Activated CD8-positive, alpha-beta T cell treated with anti-CD3 and anti-CD28 coated beads, Interleukin-2, amount 10 ng/mL, durations not matched to agents 7 days and 5 days (primary cell): ENCODE results near the gene MPRIP. TPM values are rescaled to one million over a fixed set of nuclear protein-coding genes. Genes with fewer than 3 reads are reported as not detected.
A peak's percentile ranks its signal among the peaks of the same experiment; 100 is the strongest.
"Not testable (repeated sequence)": the region's sequence is repeated elsewhere in the genome, so short reads cannot be mapped to it uniquely, and the experiment has no call there.

Experiments used
- ATAC-seq: fragments of 150-1000 bp; cut with Tn5 transposase; one replicate; pipeline ENCODE4 v1.10.0; 2021; ENCODE audit warnings: moderate library complexity
- CTCF ChIA-PET: fragments of 350-600 bp; sonication (Branson Sonifier 250); formaldehyde crosslinking; loops from one replicate; lab custom pipeline; 2021; ENCODE audit warnings: antibody characterized with exemption; lab: Charles Lee
- POLR2A ChIA-PET: fragments of 350-600 bp; sonication (Branson Sonifier 250); formaldehyde crosslinking; loops from one replicate; lab custom pipeline; 2021; ENCODE audit warnings: antibody characterized with exemption; lab: Charles Lee
- DNase-seq: peaks from one replicate; pipeline ENCODE4 v3.0.0-alpha.2; 2020
- H3K27ac Mint-ChIP-seq: one replicate; pipeline ENCODE4 v1.8.0; 2021; ENCODE audit warnings: mild to moderate bottlenecking, mixed read lengths
- H3K27me3 Mint-ChIP-seq: one replicate; pipeline ENCODE4 v1.8.0; 2021; ENCODE audit warnings: low read depth, mixed read lengths
- H3K36me3 Mint-ChIP-seq: one replicate; pipeline ENCODE4 v1.8.0; 2021; ENCODE audit warnings: low read depth, mixed read lengths
- H3K4me1 Mint-ChIP-seq: one replicate; pipeline ENCODE4 v1.8.0; 2021; ENCODE audit warnings: low read depth, mixed read lengths
- H3K4me3 Mint-ChIP-seq: one replicate; pipeline ENCODE4 v1.8.0; 2021; ENCODE audit warnings: mild to moderate bottlenecking, mixed read lengths
- H3K9me3 Mint-ChIP-seq: one replicate; pipeline ENCODE4 v1.8.0; 2022; ENCODE audit warnings: mixed read lengths; ENCODE audit not compliant: insufficient read depth
- total RNA-seq, 2 experiments: library from RNA; stranded (reverse); gene quantifications; one replicate each; pipeline ENCODE4 v1.2.3, GENCODE V29; 2021

Gene MPRIP
- total RNA-seq, 2 experiments from 2014 or later = 217 to 226 TPM

- peak overlapping the region; percentile 22 for H3K4me3 Mint-ChIP-seq
- DNase-seq (peak; percentile 47), ATAC-seq (peak; percentile 13)
- CTCF ChIA-PET = interaction anchor here (0.7 to 1.5 kb wide), 3 partner anchors 13 to 43 kb away, joined by 3 to 4 read pairs (median 3); no protein-coding TSS in a partner anchor
- H3K27ac Mint-ChIP-seq = peak overlapping the region; percentile 79
- H3K36me3 Mint-ChIP-seq = peaks cover 57% of the 10 kb centered on the region
- H3K4me1 Mint-ChIP-seq = peaks cover 64% of the 10 kb centered on the region
- POLR2A ChIA-PET = interaction anchor here (1.2 kb wide), 1 partner anchor 19 kb away, joined by 3 read pairs; no protein-coding TSS in a partner anchor
- H3K27me3 Mint-ChIP-seq, H3K9me3 Mint-ChIP-seq: not testable (repeated sequence)
These were observed 142.9 kb downstream of the MPRIP start for GRCh38 chr17:17184985-17185757.

- no peaks in the 10 kb centered on the region for H3K9me3 Mint-ChIP-seq
- no peak overlapping the region for H3K4me3 Mint-ChIP-seq
- peaks cover 55% of the 10 kb centered on the region for H3K4me1 Mint-ChIP-seq
- H3K36me3 Mint-ChIP-seq = peaks cover 49% of the 10 kb centered on the region
- ChIA-PET CTCF (interaction anchor here (1.5 kb wide), 1 partner anchor 44 kb away, joined by 4 read pairs; no protein-coding TSS in a partner anchor), POLR2A (interaction anchor here (1.5 kb wide), 1 partner anchor 10 kb away, joined by 6 read pairs; no protein-coding TSS in a partner anchor)
- no peak for ATAC-seq
- peak; percentile 50 for DNase-seq
- peak overlapping the region; percentile 79 for H3K27ac Mint-ChIP-seq
- no peaks in the 10 kb centered on the region for H3K27me3 Mint-ChIP-seq
These were observed 143.8 kb downstream of the MPRIP start for GRCh38 chr17:17186051-17186450.

DNA sequence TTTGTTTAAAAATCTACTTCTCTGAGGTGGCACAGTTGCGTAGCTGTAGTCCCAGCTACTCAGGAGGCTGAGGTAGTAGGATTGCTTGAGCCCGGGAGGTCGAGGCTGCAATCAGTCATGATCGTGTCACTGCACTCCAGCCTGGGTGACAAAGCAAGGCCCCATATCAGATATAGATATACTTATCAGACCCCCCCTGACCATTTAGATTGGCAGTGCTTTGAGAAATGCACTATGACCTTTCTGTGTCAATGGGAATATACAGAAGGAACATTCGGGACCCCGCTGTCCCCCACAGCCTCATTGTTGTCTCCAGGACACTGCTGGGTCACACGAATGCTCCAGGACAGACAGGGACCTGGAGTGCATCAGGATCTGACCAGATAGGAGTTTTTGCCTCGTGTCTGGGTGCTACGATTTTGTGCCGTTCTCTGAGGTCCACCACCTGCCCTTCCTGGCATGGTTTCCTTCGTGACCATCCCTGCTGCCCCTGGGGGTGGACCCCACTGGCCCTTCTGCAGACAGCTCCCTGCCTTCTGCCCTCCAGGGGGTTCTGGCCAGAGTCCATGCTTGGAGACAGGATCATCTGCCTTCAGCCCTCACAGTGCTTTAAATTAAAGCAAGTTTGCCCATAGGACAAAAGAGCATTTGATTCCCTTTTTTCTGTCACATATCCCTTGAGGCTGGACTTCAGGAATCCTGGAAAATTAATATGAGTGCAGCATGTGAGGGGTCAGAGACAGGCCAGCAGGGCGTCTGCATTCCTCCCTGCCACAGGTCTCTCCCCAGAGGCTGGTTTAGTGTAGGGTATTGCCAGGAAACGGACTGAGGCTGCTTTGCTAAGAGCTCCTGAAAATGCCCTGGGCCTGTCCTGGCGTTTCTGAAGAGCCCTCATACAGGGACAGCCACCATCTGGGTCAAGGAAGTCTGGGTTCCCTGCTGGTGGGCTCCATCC, 144.6 kb downstream of the MPRIP start:
- peaks cover 48% of the 10 kb centered on the region for H3K4me1 Mint-ChIP-seq
- H3K36me3 Mint-ChIP-seq = peaks cover 43% of the 10 kb centered on the region
- ChIA-PET POLR2A (interaction anchor here (1.5 kb wide), 1 partner anchor 10 kb away, joined by 6 read pairs; no protein-coding TSS in a partner anchor), CTCF (no interaction called here)
- H3K4me3 Mint-ChIP-seq = no peak overlapping the region
- ATAC-seq = no peak
- H3K27ac Mint-ChIP-seq = peak overlapping the region; percentile 79
- H3K9me3 Mint-ChIP-seq = no peaks in the 10 kb centered on the region
- H3K27me3 Mint-ChIP-seq = no peaks in the 10 kb centered on the region
- no peak for DNase-seq

GRCh38 chr17:17188586-17188985, 146.3 kb downstream of the MPRIP start:
- Mint-ChIP-seq H3K4me3 (no peak overlapping the region), H3K36me3 (peaks cover 35% of the 10 kb centered on the region), H3K4me1 (peaks cover 32% of the 10 kb centered on the region), H3K27me3 (no peaks in the 10 kb centered on the region), H3K27ac (no peak overlapping the region), H3K9me3 (no peaks in the 10 kb centered on the region)
- CTCF ChIA-PET = interaction anchor here (0.7 to 2.1 kb wide), 2 partner anchors 8 to 11 kb away, joined by 3 to 6 read pairs; no protein-coding TSS in a partner anchor
- POLR2A ChIA-PET = interaction anchor here (0.7 kb wide), 1 partner anchor 36 kb away, joined by 3 read pairs; no protein-coding TSS in a partner anchor
- no peak for DNase-seq
- no peak for ATAC-seq

DNA sequence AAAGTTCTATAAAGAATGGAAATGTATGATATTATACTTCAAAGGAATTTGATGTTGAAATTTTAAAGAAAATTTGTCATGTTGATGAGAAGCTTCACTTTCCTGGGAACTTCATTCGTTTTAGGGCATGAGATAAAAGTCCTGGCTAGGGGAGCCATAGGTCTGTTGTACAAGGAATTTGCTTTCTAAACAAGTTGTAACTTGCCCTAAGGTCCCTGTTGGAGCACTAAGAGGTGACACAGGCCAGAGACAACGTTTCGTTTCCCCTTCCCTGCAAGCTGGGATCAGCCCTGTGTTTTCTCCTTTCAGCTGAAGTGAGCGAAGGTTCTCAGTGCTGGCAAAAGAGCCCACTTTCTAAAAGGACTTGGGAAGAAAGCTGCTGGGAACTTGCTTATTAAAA, 147.3 kb downstream of the MPRIP start:
- ChIA-PET CTCF (interaction anchor here (0.6 to 2.1 kb wide), 3 partner anchors 10 to 84 kb away, joined by 3 to 6 read pairs (median 4); no protein-coding TSS in a partner anchor), POLR2A (interaction anchor here (0.8 to 1.5 kb wide), 2 partner anchors 18 to 32 kb away, joined by 4 read pairs; no protein-coding TSS in a partner anchor)
- Mint-ChIP-seq H3K36me3 (peaks cover 26% of the 10 kb centered on the region), H3K4me1 (peaks cover 22% of the 10 kb centered on the region), H3K9me3 (no peaks in the 10 kb centered on the region), H3K27me3 (no peaks in the 10 kb centered on the region), H3K4me3 (no peak overlapping the region), H3K27ac (no peak overlapping the region)
- DNase-seq (no peak), ATAC-seq (no peak)

GRCh38 chr17:17190188-17190587, 147.9 kb downstream of the MPRIP start:
- peaks cover 21% of the 10 kb centered on the region for H3K36me3 Mint-ChIP-seq
- ChIA-PET POLR2A (interaction anchor here (1.5 kb wide), 1 partner anchor 17 kb away, joined by 4 read pairs; no protein-coding TSS in a partner anchor), CTCF (interaction anchor here (1.0 to 2.1 kb wide), 3 partner anchors 10 to 17 kb away, joined by 3 to 6 read pairs (median 4); no protein-coding TSS in a partner anchor)
- H3K4me3 Mint-ChIP-seq = no peak overlapping the region
- H3K27me3 Mint-ChIP-seq = no peaks in the 10 kb centered on the region
- DNase-seq (no peak), ATAC-seq (no peak)
- H3K4me1 Mint-ChIP-seq = peaks cover 16% of the 10 kb centered on the region
- no peak overlapping the region for H3K27ac Mint-ChIP-seq
- H3K9me3 Mint-ChIP-seq = no peaks in the 10 kb centered on the region

- ChIA-PET POLR2A (interaction anchor here (0.9 to 1.8 kb wide), 3 partner anchors 9 to 89 kb away, joined by 3 to 5 read pairs (median 3); partner anchors contain the start of gene COPS3), CTCF (interaction anchor here (0.9 to 2.1 kb wide), 3 partner anchors 9 to 35 kb away, joined by 3 to 4 read pairs (median 4); no protein-coding TSS in a partner anchor)
These were observed 149.1 kb downstream of the MPRIP start for GRCh38 chr17:17191346-17191792.

GRCh38 chr17:17191961-17192381, 149.7 kb downstream of the MPRIP start:
- POLR2A ChIA-PET = interaction anchor here (1.4 to 1.8 kb wide), 2 partner anchors 10 to 12 kb away, joined by 3 to 5 read pairs; no protein-coding TSS in a partner anchor
- Mint-ChIP-seq H3K4me1 (peaks cover under 1% of the 10 kb centered on the region), H3K9me3 (no peaks in the 10 kb centered on the region), H3K4me3 (no peak overlapping the region), H3K27me3 (no peaks in the 10 kb centered on the region), H3K27ac (no peak overlapping the region), H3K36me3 (peaks cover 9% of the 10 kb centered on the region)
- ATAC-seq = no peak
- CTCF ChIA-PET = interaction anchor here (0.9 to 2.1 kb wide), 3 partner anchors 10 to 36 kb away, joined by 3 to 4 read pairs (median 4); no protein-coding TSS in a partner anchor
- no peak for DNase-seq

More at GRCh38 chr17:17191346-17191792, 149.1 kb downstream of the MPRIP start:
- peaks cover 4% of the 10 kb centered on the region for H3K4me1 Mint-ChIP-seq
- no peak overlapping the region for H3K27ac Mint-ChIP-seq
- no peak for DNase-seq
- H3K27me3 Mint-ChIP-seq = no peaks in the 10 kb centered on the region
- no peaks in the 10 kb centered on the region for H3K9me3 Mint-ChIP-seq
- H3K4me3 Mint-ChIP-seq = no peak overlapping the region
- no peak for ATAC-seq
- H3K36me3 Mint-ChIP-seq = peaks cover 11% of the 10 kb centered on the region

GRCh38 chr17:17195466-17195865, 153.2 kb downstream of the MPRIP start:
- POLR2A ChIA-PET = interaction anchor here (1.5 to 1.7 kb wide), 2 partner anchors 9 to 13 kb away, joined by 4 to 6 read pairs; no protein-coding TSS in a partner anchor
- H3K27ac Mint-ChIP-seq, H3K4me1 Mint-ChIP-seq, CTCF ChIA-PET, H3K9me3 Mint-ChIP-seq, DNase-seq, H3K4me3 Mint-ChIP-seq, H3K27me3 Mint-ChIP-seq, H3K36me3 Mint-ChIP-seq, ATAC-seq: not testable (repeated sequence)

- ChIA-PET POLR2A (interaction anchor here (0.6 to 1.7 kb wide), 3 partner anchors 10 to 67 kb away, joined by 3 to 6 read pairs (median 4); no protein-coding TSS in a partner anchor), CTCF (interaction anchor here (0.7 to 1.1 kb wide), 2 partner anchors 9 to 21 kb away, joined by 3 read pairs; no protein-coding TSS in a partner anchor)
- Mint-ChIP-seq H3K4me1 (peaks cover 1% of the 10 kb centered on the region), H3K4me3 (no peak overlapping the region), H3K27me3 (no peaks in the 10 kb centered on the region), H3K9me3 (no peaks in the 10 kb centered on the region), H3K27ac (no peak overlapping the region), H3K36me3 (peaks cover 11% of the 10 kb centered on the region)
- ATAC-seq (no peak), DNase-seq (no peak)
These were observed 154.5 kb downstream of the MPRIP start for GRCh38 chr17:17196776-17197175.
